Mesenchymal stem cell (in vitro differentiated cells and primary cell): ENCODE data around the gene PDZRN3.
A peak's percentile ranks its signal among the peaks of the same experiment; 100 is the strongest.

Source experiments
- DNase-seq: peaks from one replicate; pipeline ENCODE4 v3.0.0-alpha.2; 2013
- H2AFZ ChIP-seq: one replicate; pipeline ENCODE4 v1.6.1; 2013; ENCODE audit warnings: low read depth, mild to moderate bottlenecking, control low read depth, inconsistent platforms, low read length, moderate library complexity
- H2AK5ac ChIP-seq: 2 replicates; pipeline ENCODE4 v1.6.1; 2013; ENCODE audit warnings: low read length, moderate library complexity, mild to moderate bottlenecking, inconsistent platforms; ENCODE audit not compliant: severe bottlenecking
- H2BK120ac ChIP-seq: one replicate; pipeline ENCODE4 v1.6.1; 2013; ENCODE audit warnings: low read depth, mild to moderate bottlenecking, inconsistent platforms, low read length, moderate library complexity
- H2BK12ac ChIP-seq, 2 experiments: one replicate each; pipeline ENCODE4 v1.6.1; 2013; ENCODE audit warnings: inconsistent platforms in 2 of 2, low read length in 2 of 2, mild to moderate bottlenecking in 2 of 2, moderate library complexity in 2 of 2, control low read depth in 1 of 2
- H2BK15ac ChIP-seq: one replicate; pipeline ENCODE4 v1.6.1; 2013; ENCODE audit warnings: mild to moderate bottlenecking, low read depth, inconsistent platforms; ENCODE audit not compliant: poor library complexity, severe bottlenecking
- H2BK5ac ChIP-seq: 2 replicates; pipeline ENCODE4 v1.6.1; 2013; ENCODE audit warnings: low read depth, mild to moderate bottlenecking, low read length, control low read depth, inconsistent platforms; ENCODE audit not compliant: poor library complexity, severe bottlenecking
- H3K14ac ChIP-seq, 2 experiments: one replicate each; pipeline ENCODE4 v1.6.1; 2013; ENCODE audit warnings: inconsistent platforms in 2 of 2, low read length in 2 of 2, control low read depth in 1 of 2, mild to moderate bottlenecking in 1 of 2, moderate library complexity in 1 of 2
- H3K18ac ChIP-seq, 2 experiments: one replicate each; pipeline ENCODE4 v1.6.1; 2013; ENCODE audit warnings: inconsistent platforms in 2 of 2, low read length in 2 of 2, control low read depth in 1 of 2, low read depth in 1 of 2, mild to moderate bottlenecking in 1 of 2
- H3K23ac ChIP-seq, 2 experiments: one replicate each; pipeline ENCODE4 v1.6.1; 2013; ENCODE audit warnings: inconsistent platforms in 2 of 2, low read length in 2 of 2, mild to moderate bottlenecking in 2 of 2, moderate library complexity in 2 of 2, control low read depth in 1 of 2
- H3K27ac ChIP-seq: 2 replicates; pipeline ENCODE4 v1.5.1; 2013; ENCODE audit warnings: mild to moderate bottlenecking, moderate library complexity, low read length, control low read depth, inconsistent platforms; ENCODE audit not compliant: poor library complexity, severe bottlenecking
- H3K27me3 ChIP-seq, 2 experiments: 2 replicates each; pipeline versions ENCODE4 v1.6.1 to v1.7.0; 2013; ENCODE audit warnings: low read length in 2 of 2, mild to moderate bottlenecking in 2 of 2, moderate library complexity in 2 of 2, control low read depth in 1 of 2, inconsistent platforms in 1 of 2; ENCODE audit not compliant: control insufficient read depth in 1 of 2, insufficient read depth in 1 of 2
- H3K36me3 ChIP-seq, 2 experiments: 2 replicates each; pipeline versions ENCODE4 v1.6.1 to v1.7.0; 2013; ENCODE audit warnings: low read length in 2 of 2, control low read depth in 1 of 2, inconsistent platforms in 1 of 2, low read depth in 1 of 2, mild to moderate bottlenecking in 1 of 2; ENCODE audit not compliant: insufficient read depth in 2 of 2, control insufficient read depth in 1 of 2
- H3K4ac ChIP-seq, 2 experiments: one replicate each; pipeline ENCODE4 v1.6.1; 2013; ENCODE audit warnings: inconsistent platforms in 2 of 2, low read length in 2 of 2, mild to moderate bottlenecking in 2 of 2, moderate library complexity in 2 of 2, control low read depth in 1 of 2, low read depth in 1 of 2
- H3K4me1 ChIP-seq: 2 replicates; pipeline ENCODE4 v1.6.1; 2013; ENCODE audit warnings: low read depth, low read length, control low read depth; ENCODE audit not compliant: control insufficient read depth, insufficient read depth
- H3K4me2 ChIP-seq: 2 replicates; pipeline ENCODE4 v1.6.1; 2013; ENCODE audit warnings: low read length, mild to moderate bottlenecking, inconsistent platforms; ENCODE audit not compliant: poor library complexity, severe bottlenecking
- H3K4me3 ChIP-seq, 2 experiments: 2 replicates each; pipeline versions ENCODE4 v1.5.1 to v1.7.0; 2013; ENCODE audit warnings: low read length in 2 of 2, mild to moderate bottlenecking in 2 of 2, control low read depth in 1 of 2, low read depth in 1 of 2; ENCODE audit not compliant: insufficient read depth in 1 of 2
- H3K79me1 ChIP-seq: replicated peaks from 2 replicates; pipeline ENCODE4 v1.6.1; 2013; ENCODE audit warnings: mild to moderate bottlenecking, control low read depth, low read length, inconsistent platforms; ENCODE audit not compliant: poor library complexity, severe bottlenecking
- H3K9ac ChIP-seq: 2 replicates; pipeline ENCODE4 v1.7.0; 2013; ENCODE audit warnings: mild to moderate bottlenecking, low read length, moderate library complexity
- H3K9me3 ChIP-seq: 2 replicates; pipeline ENCODE4 v1.7.0; 2013; ENCODE audit warnings: mild to moderate bottlenecking, low read length; ENCODE audit not compliant: control insufficient read depth
- H4K8ac ChIP-seq: one replicate; pipeline ENCODE4 v1.6.1; 2013; ENCODE audit warnings: inconsistent platforms, mild to moderate bottlenecking, low read length, moderate library complexity
- H4K91ac ChIP-seq: one replicate; pipeline ENCODE4 v1.6.1; 2013; ENCODE audit warnings: mild to moderate bottlenecking, low read length, inconsistent platforms
- WGBS: methylation state at CpG from one replicate; pipeline ENCODE4 v1.1.7; 2013; ENCODE audit warnings: mixed read lengths; 5-methylcytosine and 5-hydroxymethylcytosine counted together

PDZRN3 gene

GRCh38 chr3:73576999-73577461 is 47.7 kb downstream of the PDZRN3 start:
- H2AFZ ChIP-seq = no peak overlapping the region
- peaks cover 2% of the 10 kb centered on the region for H3K4me1 ChIP-seq
- peak overlapping the region; percentile 19 for H3K9ac ChIP-seq
- WGBS = 94% methylated on average over 1 of the region's 4 CpGs
- H3K79me1 ChIP-seq = peaks cover 1% of the 10 kb centered on the region
- H2AK5ac ChIP-seq = no peak overlapping the region
- H3K4me2 ChIP-seq = no peak overlapping the region
- no peak overlapping the region for H3K14ac ChIP-seq
- no peaks in the 10 kb centered on the region for H3K27me3 ChIP-seq
- H3K4ac ChIP-seq = no peak overlapping the region
- no peaks in the 10 kb centered on the region for H3K9me3 ChIP-seq
- H3K23ac ChIP-seq = no peak overlapping the region
- H2BK15ac ChIP-seq = no peak overlapping the region
- H4K91ac ChIP-seq = no peak overlapping the region
- H2BK120ac ChIP-seq = no peak overlapping the region
- no peak overlapping the region for H3K4me3 ChIP-seq
- peak; percentile 43 for DNase-seq
- no peak overlapping the region for H2BK12ac ChIP-seq
- no peak overlapping the region for H4K8ac ChIP-seq
- peak overlapping the region in 1 of 2 experiments; percentile 47 for H3K18ac ChIP-seq
- H3K36me3 ChIP-seq = peaks cover 0 to 36% of the 10 kb centered on the region in 2 experiments
- no peak overlapping the region for H2BK5ac ChIP-seq
- no peak overlapping the region for H3K27ac ChIP-seq

GRCh38 chr3:73575953-73576352 is 48.8 kb downstream of the PDZRN3 start:
- H2BK12ac ChIP-seq = no peak overlapping the region
- H3K27me3 ChIP-seq = no peaks in the 10 kb centered on the region
- H3K4me1 ChIP-seq = peaks cover 5% of the 10 kb centered on the region
- H3K27ac ChIP-seq = no peak overlapping the region
- no peak overlapping the region for H3K4me2 ChIP-seq
- H2BK120ac ChIP-seq = no peak overlapping the region
- H3K18ac ChIP-seq = no peak overlapping the region
- 100% methylated on average over 1 of the region's 3 CpGs for WGBS
- H3K4ac ChIP-seq = no peak overlapping the region
- no peaks in the 10 kb centered on the region for H3K9me3 ChIP-seq
- H2AFZ ChIP-seq = no peak overlapping the region
- no peak overlapping the region for H3K14ac ChIP-seq
- no peak overlapping the region for H2BK15ac ChIP-seq
- no peak overlapping the region for H3K9ac ChIP-seq
- H3K36me3 ChIP-seq = peaks cover 0 to 26% of the 10 kb centered on the region in 2 experiments
- H4K91ac ChIP-seq = no peak overlapping the region
- no peak for DNase-seq
- H4K8ac ChIP-seq = no peak overlapping the region
- no peak overlapping the region for H3K4me3 ChIP-seq
- peaks cover 1% of the 10 kb centered on the region for H3K79me1 ChIP-seq
- no peak overlapping the region for H2AK5ac ChIP-seq
- no peak overlapping the region for H3K23ac ChIP-seq
- H2BK5ac ChIP-seq = no peak overlapping the region

- Histone ChIP-seq H3K4me1 (peaks cover 5% of the 10 kb centered on the region), H4K8ac (no peak overlapping the region), H3K18ac (no peak overlapping the region), H2AK5ac (no peak overlapping the region), H3K4ac (no peak overlapping the region), H3K27ac (no peak overlapping the region), H3K9me3 (no peaks in the 10 kb centered on the region), H4K91ac (no peak overlapping the region), H3K9ac (no peak overlapping the region), H2BK12ac (no peak overlapping the region), H3K23ac (no peak overlapping the region), H2BK5ac (no peak overlapping the region), H3K79me1 (peaks cover 1% of the 10 kb centered on the region), H3K36me3 (peaks cover 0 to 23% of the 10 kb centered on the region in 2 experiments), H3K14ac (no peak overlapping the region), H2BK15ac (no peak overlapping the region), H3K27me3 (no peaks in the 10 kb centered on the region), H3K4me3 (no peak overlapping the region), H2BK120ac (no peak overlapping the region), H3K4me2 (no peak overlapping the region), H2AFZ (no peak overlapping the region)
- DNase-seq = no peak
- 89% methylated on average over 2 of the region's 2 CpGs for WGBS
These were observed 49.2 kb downstream of the PDZRN3 start for GRCh38 chr3:73575519-73575918.

GRCh38 chr3:73573204-73573603 is 51.5 kb downstream of the PDZRN3 start:
- Histone ChIP-seq H3K4me2 (no peak overlapping the region), H4K91ac (no peak overlapping the region), H3K9ac (no peak overlapping the region), H2BK5ac (no peak overlapping the region), H4K8ac (no peak overlapping the region), H3K27ac (no peak overlapping the region), H3K4me1 (peaks cover 7% of the 10 kb centered on the region), H3K18ac (peak overlapping the region in 1 of 2 experiments; percentile 42), H3K79me1 (peaks cover 3% of the 10 kb centered on the region), H2AFZ (no peak overlapping the region), H3K27me3 (no peaks in the 10 kb centered on the region), H3K9me3 (no peaks in the 10 kb centered on the region), H2BK15ac (no peak overlapping the region), H2AK5ac (no peak overlapping the region), H3K4ac (no peak overlapping the region), H3K4me3 (no peak overlapping the region), H2BK12ac (no peak overlapping the region), H3K14ac (no peak overlapping the region), H3K23ac (no peak overlapping the region), H3K36me3 (peaks cover 0 to 25% of the 10 kb centered on the region in 2 experiments), H2BK120ac (no peak overlapping the region)
- WGBS = 97% methylated on average over 2 of the region's 2 CpGs
- DNase-seq = no peak
